ENCODE data around the gene WWOX. TPM values are rescaled to one million over a fixed set of nuclear protein-coding genes. Genes with fewer than 3 reads are reported as not detected.

WWOX gene
- total RNA-seq, 1 donor from 2014 or later, result 7.3 TPM

DNA sequence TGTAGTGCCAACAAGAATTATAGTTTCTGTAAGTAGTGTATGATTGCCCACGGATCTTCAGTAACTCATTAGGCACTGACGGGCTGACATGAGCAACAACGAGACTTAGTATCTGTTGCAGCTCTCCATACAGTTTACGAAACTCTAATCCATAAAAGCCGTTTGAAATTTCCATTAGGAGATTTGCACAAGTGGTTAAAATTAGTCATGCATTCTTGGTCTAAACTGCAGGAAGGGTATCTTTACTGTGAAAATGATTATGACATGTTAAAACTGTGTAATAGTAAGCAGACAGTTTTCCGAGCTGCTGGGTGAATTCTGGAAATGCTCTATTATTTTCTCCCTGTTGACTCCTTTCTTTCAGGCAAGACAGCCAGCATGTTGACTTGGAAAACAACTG, 605.0 kb downstream of the WWOX start:
- Mint-ChIP-seq H3K9me3 (ENCODE audit: unreplicated experiment) (no peaks in the 10 kb centered on the region), H3K4me1 (ENCODE audit: low read depth, unreplicated experiment) (no peaks in the 10 kb centered on the region), H3K4me3 (ENCODE audit: unreplicated experiment) (no peak overlapping the region), H3K27ac (ENCODE audit: unreplicated experiment) (no peak overlapping the region), H3K27me3 (ENCODE audit: low read depth, unreplicated experiment) (peaks cover 4% of the 10 kb centered on the region), H3K36me3 (ENCODE audit: low read depth, unreplicated experiment) (no peaks in the 10 kb centered on the region)
- Histone ChIP-seq H3K4me3 (ENCODE audit: insufficient read depth, low read depth, low read length) (no peak overlapping the region), H3K9me3 (ENCODE audit: insufficient read depth, low read depth, low read length) (no peaks in the 10 kb centered on the region), H3K4me1 (ENCODE audit: insufficient read depth, low read length) (no peaks in the 10 kb centered on the region), H3K79me2 (ENCODE audit: insufficient read depth, low read length) (no peaks in the 10 kb centered on the region), H2AFZ (ENCODE audit: low read depth, low read length) (no peak overlapping the region), H4K20me1 (ENCODE audit: insufficient read depth, low read length) (no peaks in the 10 kb centered on the region), H3K27ac (ENCODE audit: low read depth, low read length) (no peak overlapping the region), H3K4me2 (ENCODE audit: low read length) (no peak overlapping the region), H3K36me3 (ENCODE audit: insufficient read depth, low read length) (no peaks in the 10 kb centered on the region), H3K9ac (ENCODE audit: low read length) (no peak overlapping the region), H3K27me3 (ENCODE audit: insufficient read depth, low read length) (no peaks in the 10 kb centered on the region)
- DNase-seq (ENCODE audit: low read depth), result peak; percentile 29
- no peak for FAIRE-seq
- TF ChIP-seq EZH2 (IDR thresholded peaks at IDR 0.05; ENCODE audit: insufficient read depth, low read length), result no peak
- TF ChIP-seq, protein P1, sequence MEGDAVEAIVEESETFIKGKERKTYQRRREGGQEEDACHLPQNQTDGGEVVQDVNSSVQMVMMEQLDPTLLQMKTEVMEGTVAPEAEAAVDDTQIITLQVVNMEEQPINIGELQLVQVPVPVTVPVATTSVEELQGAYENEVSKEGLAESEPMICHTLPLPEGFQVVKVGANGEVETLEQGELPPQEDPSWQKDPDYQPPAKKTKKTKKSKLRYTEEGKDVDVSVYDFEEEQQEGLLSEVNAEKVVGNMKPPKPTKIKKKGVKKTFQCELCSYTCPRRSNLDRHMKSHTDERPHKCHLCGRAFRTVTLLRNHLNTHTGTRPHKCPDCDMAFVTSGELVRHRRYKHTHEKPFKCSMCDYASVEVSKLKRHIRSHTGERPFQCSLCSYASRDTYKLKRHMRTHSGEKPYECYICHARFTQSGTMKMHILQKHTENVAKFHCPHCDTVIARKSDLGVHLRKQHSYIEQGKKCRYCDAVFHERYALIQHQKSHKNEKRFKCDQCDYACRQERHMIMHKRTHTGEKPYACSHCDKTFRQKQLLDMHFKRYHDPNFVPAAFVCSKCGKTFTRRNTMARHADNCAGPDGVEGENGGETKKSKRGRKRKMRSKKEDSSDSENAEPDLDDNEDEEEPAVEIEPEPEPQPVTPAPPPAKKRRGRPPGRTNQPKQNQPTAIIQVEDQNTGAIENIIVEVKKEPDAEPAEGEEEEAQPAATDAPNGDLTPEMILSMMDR (IDR thresholded peaks at IDR 0.05; ENCODE audit: insufficient read depth, low read depth, low read length), result no peak

GRCh38 chr16:78705694-78706093, 606.2 kb downstream of the WWOX start:
- peak; percentile 18 for DNase-seq (ENCODE audit: low read depth)
- H3K9ac ChIP-seq (ENCODE audit: low read length), result no peak overlapping the region
- H3K27me3 ChIP-seq (ENCODE audit: insufficient read depth, low read length), result no peaks in the 10 kb centered on the region
- no peak overlapping the region for H2AFZ ChIP-seq (ENCODE audit: low read depth, low read length)
- no peaks in the 10 kb centered on the region for H4K20me1 ChIP-seq (ENCODE audit: insufficient read depth, low read length)
- no peaks in the 10 kb centered on the region for H3K4me1 ChIP-seq (ENCODE audit: insufficient read depth, low read length)
- no peaks in the 10 kb centered on the region for H3K36me3 ChIP-seq (ENCODE audit: insufficient read depth, low read length)
- Mint-ChIP-seq H3K36me3 (ENCODE audit: low read depth, unreplicated experiment) (no peaks in the 10 kb centered on the region), H3K27ac (ENCODE audit: unreplicated experiment) (no peak overlapping the region), H3K9me3 (ENCODE audit: unreplicated experiment) (no peaks in the 10 kb centered on the region), H3K4me3 (ENCODE audit: unreplicated experiment) (no peak overlapping the region), H3K27me3 (ENCODE audit: low read depth, unreplicated experiment) (peaks cover 4% of the 10 kb centered on the region), H3K4me1 (ENCODE audit: low read depth, unreplicated experiment) (no peaks in the 10 kb centered on the region)
- no peaks in the 10 kb centered on the region for H3K9me3 ChIP-seq (ENCODE audit: insufficient read depth, low read depth, low read length)
- no peak overlapping the region for H3K4me2 ChIP-seq (ENCODE audit: low read length)
- H3K27ac ChIP-seq (ENCODE audit: low read depth, low read length), result no peak overlapping the region
- no peak overlapping the region for H3K4me3 ChIP-seq (ENCODE audit: insufficient read depth, low read depth, low read length)
- no peaks in the 10 kb centered on the region for H3K79me2 ChIP-seq (ENCODE audit: insufficient read depth, low read length)
- no peak for FAIRE-seq
- TF ChIP-seq EZH2 (IDR thresholded peaks at IDR 0.05; ENCODE audit: insufficient read depth, low read length), result no peak
- TF ChIP-seq, protein P1 (IDR thresholded peaks at IDR 0.05; ENCODE audit: insufficient read depth, low read depth, low read length), result peak; percentile 41

- Histone ChIP-seq H3K36me3 (ENCODE audit: insufficient read depth, low read length) (no peaks in the 10 kb centered on the region), H2AFZ (ENCODE audit: low read depth, low read length) (no peak overlapping the region), H3K4me1 (ENCODE audit: insufficient read depth, low read length) (no peaks in the 10 kb centered on the region), H3K27me3 (ENCODE audit: insufficient read depth, low read length) (no peaks in the 10 kb centered on the region), H3K4me3 (ENCODE audit: insufficient read depth, low read depth, low read length) (no peak overlapping the region), H3K79me2 (ENCODE audit: insufficient read depth, low read length) (no peaks in the 10 kb centered on the region), H3K9ac (ENCODE audit: low read length) (no peak overlapping the region), H3K27ac (ENCODE audit: low read depth, low read length) (no peak overlapping the region), H4K20me1 (ENCODE audit: insufficient read depth, low read length) (no peaks in the 10 kb centered on the region), H3K9me3 (ENCODE audit: insufficient read depth, low read depth, low read length) (no peaks in the 10 kb centered on the region), H3K4me2 (ENCODE audit: low read length) (no peak overlapping the region)
- no peaks in the 10 kb centered on the region for H3K36me3 Mint-ChIP-seq (ENCODE audit: low read depth, unreplicated experiment)
- FAIRE-seq, result no peak
- H3K4me1 Mint-ChIP-seq (ENCODE audit: low read depth, unreplicated experiment), result no peaks in the 10 kb centered on the region
- H3K27ac Mint-ChIP-seq (ENCODE audit: unreplicated experiment), result no peak overlapping the region
- DNase-seq (ENCODE audit: low read depth), result no peak
- no peak overlapping the region for H3K4me3 Mint-ChIP-seq (ENCODE audit: unreplicated experiment)
- no peaks in the 10 kb centered on the region for H3K9me3 Mint-ChIP-seq (ENCODE audit: unreplicated experiment)
- TF ChIP-seq EZH2 (IDR thresholded peaks at IDR 0.05; ENCODE audit: insufficient read depth, low read length), result no peak
- TF ChIP-seq, protein P1 (IDR thresholded peaks at IDR 0.05; ENCODE audit: insufficient read depth, low read depth, low read length), result no peak
- peaks cover 2% of the 10 kb centered on the region for H3K27me3 Mint-ChIP-seq (ENCODE audit: low read depth, unreplicated experiment)
Observed at GRCh38 chr16:78706637-78707036, 607.2 kb downstream of the WWOX start.
